HepG2 (cell line): Measurements from ENCODE around the gene NRG4. TPM values are rescaled to one million over a fixed set of nuclear protein-coding genes. Genes with fewer than 3 reads are reported as not detected.

Experiments used
- ATAC-seq: fragments of 200-7000 bp; cut with Tn5 transposase; 3 replicates; pipeline ENCODE4 v1.9.1; 2020; ENCODE audit warnings: mild to moderate bottlenecking, moderate library complexity
- BruUV-seq: library from RNA; stranded (reverse); fragments of 400-500 nt; replicated peaks from 2 replicates; lab custom pipeline; 2021; lab: Mats Ljungman, UMichigan
- CTCF ChIA-PET: fragments of 300-600 bp; formaldehyde crosslinking; extraction: SDS; loops from one replicate; lab custom pipeline; 2021; ENCODE audit warnings: low total read pairs, inconsistent platforms, low intra/inter-chr PET ratio; lab: Yijun Ruan, JAX
- POLR2A ChIA-PET: fragments of 350-600 bp; sonication (Branson Sonifier 250); formaldehyde crosslinking; loops from one replicate; lab custom pipeline; 2020; ENCODE audit warnings: antibody characterized with exemption, inconsistent platforms; lab: Yijun Ruan, JAX
- DNase-seq: peaks from one replicate; pipeline ENCODE4 v3.0.0-alpha.2; 2015; ENCODE audit warnings: low spot score
- FAIRE-seq: peaks from 3 replicates; lab custom pipeline; 2011; peaks lifted over from hg19 to GRCh38; lab: Jason Lieb, UNC
- H2AFZ ChIP-seq: one replicate; pipeline ENCODE4 v1.6.1; 2011; ENCODE audit warnings: low read length, inconsistent platforms
- H3K27ac ChIP-seq: fragments of 300-600 bp; 3 replicates; pipeline ENCODE4 v1.8.0; 2011; ENCODE audit warnings: mixed run types, mild to moderate bottlenecking, mixed read lengths, low read length, inconsistent platforms; ENCODE audit not compliant: insufficient read depth; ENCODE audit errors: extremely low read length
- H3K27me3 ChIP-seq, 2 experiments: fragments of 200-600 bp in 1 of 2; 2 replicates in 1 of 2; 3 replicates in 1 of 2; pipeline versions ENCODE4 v1.6.0 to v1.8.0; 2011; ENCODE audit warnings: low read length in 2 of 2, mild to moderate bottlenecking in 2 of 2, moderate library complexity in 2 of 2, inconsistent platforms in 1 of 2; ENCODE audit not compliant: insufficient read depth in 2 of 2, control insufficient read depth in 1 of 2
- H3K36me3 ChIP-seq, 2 experiments: fragments of 200-600 bp in 1 of 2; replicated peaks in 1 of 2; 2 replicates in 1 of 2; 3 replicates in 1 of 2; pipeline versions ENCODE4 v1.5.1 to v1.8.0; 2011; ENCODE audit warnings: low read length in 2 of 2, inconsistent platforms in 1 of 2; ENCODE audit not compliant: insufficient read depth in 2 of 2, control insufficient read depth in 1 of 2
- H3K4me1 ChIP-seq: 2 replicates; pipeline ENCODE4 v1.5.1; 2012; ENCODE audit warnings: low read length, inconsistent platforms; ENCODE audit not compliant: insufficient read depth
- H3K4me2 ChIP-seq: 2 replicates; pipeline ENCODE4 v1.6.0; 2011; ENCODE audit warnings: low read depth, low read length, inconsistent platforms
- H3K4me3 ChIP-seq, 3 experiments: fragments of 200-600 bp in 1 of 3; sonication (generic), shearing (Covaris generic) in 1 of 3; replicated peaks in 1 of 3; 2 replicates each; pipeline ENCODE4 v1.5.1; 2011 to 2016; ENCODE audit warnings: low read length in 3 of 3, inconsistent platforms in 2 of 3, low read depth in 2 of 3, mild to moderate bottlenecking in 2 of 3, control low read depth in 1 of 3, mixed read lengths in 1 of 3; ENCODE audit not compliant: insufficient read depth in 1 of 3
- H3K79me2 ChIP-seq: one replicate; pipeline ENCODE4 v1.6.1; 2011; ENCODE audit warnings: low read length, inconsistent platforms; ENCODE audit not compliant: insufficient read depth
- H3K9ac ChIP-seq: 2 replicates; pipeline ENCODE4 v1.6.0; 2011; ENCODE audit warnings: mild to moderate bottlenecking, low read depth, low read length, inconsistent platforms; ENCODE audit not compliant: insufficient read depth
- H3K9me3 ChIP-seq: 2 replicates; pipeline ENCODE4 v1.5.1; 2012; ENCODE audit warnings: mild to moderate bottlenecking, low read length
- H4K20me1 ChIP-seq: 2 replicates; pipeline ENCODE4 v1.6.0; 2011; ENCODE audit warnings: inconsistent platforms, mild to moderate bottlenecking, low read length, moderate library complexity; ENCODE audit not compliant: insufficient read depth
- AGO2 ChIP-seq: fragments of 200-400 bp; formaldehyde crosslinking; optimal IDR thresholded peaks from 2 replicates; pipeline ENCODE3; 2017; ENCODE audit warnings: mild to moderate bottlenecking, low read depth, low read length, moderate library complexity
- ARNT2 ChIP-seq: sonication (generic); formaldehyde crosslinking; IDR thresholded peaks from 2 replicates; pipeline ENCODE4 v1.8.0; 2022; ENCODE audit warnings: mild to moderate bottlenecking, low read depth, missing genetic modification reagents, moderate library complexity
- ATF1 ChIP-seq: IDR thresholded peaks from 2 replicates; pipeline ENCODE4 v1.6.1; 2016; ENCODE audit warnings: mild to moderate bottlenecking, control low read depth
- BCL6 ChIP-seq: IDR thresholded peaks from 2 replicates; pipeline ENCODE4 v1.6.1; 2016; ENCODE audit warnings: missing genetic modification reagents, missing compliant biosample characterization
- CEBPB ChIP-seq: IDR thresholded peaks from 2 replicates; pipeline ENCODE4 v1.6.1; 2011; ENCODE audit warnings: low read depth, low read length, improper control_type of control experiment, borderline replicate concordance
- CEBPG ChIP-seq: IDR thresholded peaks from 2 replicates; pipeline ENCODE4 v1.6.1; 2016
- FOXO1 ChIP-seq: sonication (generic); formaldehyde crosslinking; IDR thresholded peaks from 2 replicates; pipeline ENCODE4 v1.4.0; 2020; ENCODE audit warnings: missing genetic modification reagents
- GABPA ChIP-seq, 2 experiments: IDR thresholded peaks; 2 replicates each; pipeline ENCODE4 v1.6.1; 2011 to 2016; ENCODE audit warnings: low read depth in 2 of 2, low read length in 1 of 2, missing biosample characterization in 1 of 2, missing genetic modification characterization in 1 of 2
- RARA ChIP-seq: IDR thresholded peaks from 2 replicates; pipeline ENCODE4 v1.6.1; 2016; ENCODE audit warnings: missing genetic modification reagents, missing compliant biosample characterization
- SNAPC5 ChIP-seq: sonication (generic); formaldehyde crosslinking; IDR thresholded peaks from 2 replicates; pipeline ENCODE4 v1.8.1; 2023; ENCODE audit warnings: mild to moderate bottlenecking, missing genetic modification reagents, borderline replicate concordance
- YEATS4 ChIP-seq: sonication (generic); formaldehyde crosslinking; IDR thresholded peaks from 2 replicates; pipeline ENCODE4 v1.4.0; 2020; ENCODE audit warnings: missing genetic modification reagents, borderline replicate concordance
- ZNF160 ChIP-seq: sonication (generic); formaldehyde crosslinking; IDR thresholded peaks from 2 replicates; pipeline ENCODE4 v1.8.0; 2022; ENCODE audit warnings: mild to moderate bottlenecking, inconsistent platforms, missing genetic modification reagents
- ZNF205 ChIP-seq: IDR thresholded peaks from 2 replicates; pipeline ENCODE4 v1.6.1; 2018; ENCODE audit warnings: missing biosample characterization, missing genetic modification reagents
- ZNF263 ChIP-seq: sonication (generic); formaldehyde crosslinking; IDR thresholded peaks from 2 replicates; pipeline ENCODE4 v1.4.0; 2020; ENCODE audit warnings: missing genetic modification reagents
- ZNF280D ChIP-seq: sonication (generic); formaldehyde crosslinking; IDR thresholded peaks from 2 replicates; pipeline ENCODE4 v1.5.1; 2020; ENCODE audit warnings: mild to moderate bottlenecking, missing genetic modification reagents
- ZNF546 ChIP-seq: sonication (generic); formaldehyde crosslinking; conservative IDR thresholded peaks from 2 replicates; pipeline ENCODE4 v1.8.1; 2023; ENCODE audit warnings: mild to moderate bottlenecking, missing genetic modification reagents
- ZNF609 ChIP-seq: sonication (generic); formaldehyde crosslinking; IDR thresholded peaks from 2 replicates; pipeline ENCODE4 v1.4.0; 2020; ENCODE audit warnings: mild to moderate bottlenecking, missing genetic modification reagents, borderline replicate concordance
- ZNF713 ChIP-seq: sonication (generic); formaldehyde crosslinking; IDR thresholded peaks from 2 replicates; pipeline ENCODE4 v1.4.0; 2020; ENCODE audit warnings: mild to moderate bottlenecking, missing genetic modification reagents
- ZNF772 ChIP-seq: sonication (generic); formaldehyde crosslinking; IDR thresholded peaks from 2 replicates; pipeline ENCODE4 v1.5.0; 2020; ENCODE audit warnings: mild to moderate bottlenecking, missing genetic modification reagents
- WGBS: methylation state at CpG from one replicate; pipeline ENCODE4 v1.1.6; 2017; ENCODE audit warnings: low lambda C conversion rate; 5-methylcytosine and 5-hydroxymethylcytosine counted together
- in situ Hi-C: cut with HindIII; loops from 2 replicates; pipeline ENCODE4 v1.10.0; 2017; ENCODE audit warnings: low pct_unique_long_range_greater_than_20kb; ENCODE audit not compliant: extremely low pct_ligation_motif_present
- intact Hi-C: fragments of 100-400 bp; cut with micrococcal nuclease; formaldehyde crosslinking; loops from one replicate; pipeline ENCODE4 v1.10.0; 2022; ENCODE audit not compliant: unreplicated experiment
- polyA plus RNA-seq, 8 experiments: library from polyadenylated mRNA; depleted of rRNA in 3 of 8; stranded (reverse) in 7 of 8; unstranded in 1 of 8; fragments of >200 nt; fragmentation: Illumina TruSeq in 4 of 8; extraction: Trizol in 4 of 8; gene quantifications; 2 replicates each; pipeline versions ENCODE4 v1.2.1 to v1.2.3, GENCODE V29; 2011 to 2016; ENCODE audit warnings: low read depth in 4 of 8, missing spikeins in 1 of 8, mixed read lengths in 1 of 8; ENCODE audit not compliant: insufficient read depth in 1 of 8
- total RNA-seq, 5 experiments: library from RNA; depleted of rRNA; stranded (reverse); fragments of >200 nt; fragmentation: Illumina TruSeq; extraction: Trizol; gene quantifications; 2 replicates each; pipeline ENCODE4 v1.2.3, GENCODE V29; 2016; ENCODE audit warnings: low read depth in 1 of 5

NRG4 gene
- total and polyA plus RNA-seq, 2 of the 13 experiments (the other 11 are each of a cell fraction or from before 2014, with no cell fraction given): 0.01 TPM; not detected in 1

- 0% methylated on average over 2 of the region's 2 CpGs for WGBS
- H3K79me2 ChIP-seq: no peaks in the 10 kb centered on the region
- H3K27me3 ChIP-seq: no peaks in the 10 kb centered on the region
- in situ Hi-C loops: no loop called here
- H3K9me3 ChIP-seq: no peaks in the 10 kb centered on the region
- H3K4me2 ChIP-seq: no peak overlapping the region
- intact Hi-C loops: no loop called here
- H3K4me3 ChIP-seq: no peak overlapping the region
- CTCF ChIA-PET: no interaction called here
- no peak overlapping the region for H3K27ac ChIP-seq
- ATAC-seq (no peak), DNase-seq (peak; percentile 3), FAIRE-seq (no peak)
- BruUV-seq: no TSS peak
- POLR2A ChIA-PET: no interaction called here
- no peak overlapping the region for H2AFZ ChIP-seq
- H3K9ac ChIP-seq: no peak overlapping the region
- H4K20me1 ChIP-seq: no peaks in the 10 kb centered on the region
- H3K4me1 ChIP-seq: no peaks in the 10 kb centered on the region
- H3K36me3 ChIP-seq: no peaks in the 10 kb centered on the region
- TF ChIP-seq ATF1 (CRISPR knock-in tag) (no peak), ZNF160 (CRISPR knock-in tag) (no peak), ZNF713 (CRISPR knock-in tag) (no peak), RARA (peak; percentile 54), ZNF609 (CRISPR knock-in tag) (no peak), YEATS4 (CRISPR knock-in tag) (no peak), SNAPC5 (CRISPR knock-in tag) (no peak), CEBPB (peak; percentile 82), FOXO1 (CRISPR knock-in tag) (no peak), ZNF546 (no peak), ZNF772 (CRISPR knock-in tag) (no peak), ZNF280D (CRISPR knock-in tag) (no peak), ZNF205 (CRISPR knock-in tag) (no peak), BCL6 (CRISPR knock-in tag) (no peak), ZNF263 (CRISPR knock-in tag) (no peak), AGO2 (no peak), ARNT2 (no peak), CEBPG (CRISPR knock-in tag) (peak; percentile 68), GABPA (IDR thresholded peaks at IDR 0.05; ENCODE audit: low read depth, low read length) (no peak), GABPA (CRISPR knock-in tag; IDR thresholded peaks at IDR 0.05; ENCODE audit: low read depth) (no peak)
Observed at GRCh38 chr15:76006136-76006778, 6.0 kb downstream of the NRG4 start.
